BE2C (cell line): ENCODE measurements around the gene CSNK2A1.

Experiments used
- DNase-seq: peaks from one replicate; pipeline ENCODE4 v3.0.0-alpha.2; 2020
- H3K27me3 ChIP-seq: fragments of 250-450 bp; sonication (Bioruptor Pico); 2 replicates; pipeline ENCODE4 v1.5.1; 2020; ENCODE audit warnings: mild to moderate bottlenecking
- H3K36me3 ChIP-seq: fragments of 250-450 bp; sonication (Bioruptor Pico); 2 replicates; pipeline ENCODE4 v1.5.1; 2020; ENCODE audit warnings: mild to moderate bottlenecking
- H3K4me1 ChIP-seq: fragments of 250-450 bp; sonication (Bioruptor Pico); 2 replicates; pipeline ENCODE4 v1.5.1; 2020
- H3K4me3 ChIP-seq: 2 replicates; pipeline ENCODE4 v1.5.1; 2011; ENCODE audit warnings: low read depth, low read length
- H3K9me3 ChIP-seq: fragments of 250-450 bp; sonication (Bioruptor Pico); 2 replicates; pipeline ENCODE4 v1.5.1; 2020
- CTCF ChIP-seq: IDR thresholded peaks from 2 replicates; pipeline ENCODE4 v1.5.1; 2012; ENCODE audit warnings: mild to moderate bottlenecking, low read depth, low read length

The CSNK2A1 gene

GRCh38 chr20:568097-568652 is 24.6 kb upstream of the CSNK2A1 start:
- Histone ChIP-seq H3K4me3 (no peak overlapping the region), H3K9me3 (no peaks in the 10 kb centered on the region), H3K4me1 (no peaks in the 10 kb centered on the region), H3K36me3 (no peaks in the 10 kb centered on the region), H3K27me3 (no peaks in the 10 kb centered on the region; the same call in 1 of the 2 replicates)
- no peak for DNase-seq
- no peak for TF ChIP-seq CTCF

- Histone ChIP-seq H3K9me3 (no peaks in the 10 kb centered on the region), H3K27me3 (no peaks in the 10 kb centered on the region), H3K36me3 (no peaks in the 10 kb centered on the region), H3K4me1 (no peaks in the 10 kb centered on the region), H3K4me3 (no peak overlapping the region)
- DNase-seq: no peak
- no peak for TF ChIP-seq CTCF
These were observed 20.6 kb upstream of the CSNK2A1 start for GRCh38 chr20:564192-564591.

GRCh38 chr20:563187-563586 is 19.6 kb upstream of the CSNK2A1 start:
- TF ChIP-seq CTCF: no peak
- Histone ChIP-seq H3K27me3 (no peaks in the 10 kb centered on the region), H3K9me3 (no peaks in the 10 kb centered on the region), H3K4me1 (no peaks in the 10 kb centered on the region), H3K36me3 (no peaks in the 10 kb centered on the region), H3K4me3 (no peak overlapping the region)
- DNase-seq: no peak

GRCh38 chr20:562232-562897 is 18.8 kb upstream of the CSNK2A1 start:
- DNase-seq: no peak
- H3K27me3 ChIP-seq: no peaks in the 10 kb centered on the region
- no peaks in the 10 kb centered on the region for H3K9me3 ChIP-seq
- H3K4me3 ChIP-seq: no peak overlapping the region
- H3K4me1 ChIP-seq: no peaks in the 10 kb centered on the region
- TF ChIP-seq CTCF: no peak
- no peaks in the 10 kb centered on the region for H3K36me3 ChIP-seq

- Histone ChIP-seq H3K4me3 (no peak overlapping the region), H3K4me1 (no peaks in the 10 kb centered on the region), H3K27me3 (no peaks in the 10 kb centered on the region), H3K9me3 (no peaks in the 10 kb centered on the region), H3K36me3 (no peaks in the 10 kb centered on the region)
- peak; percentile 58 for DNase-seq
- TF ChIP-seq CTCF: peak; percentile 90
These were observed 18.0 kb upstream of the CSNK2A1 start for GRCh38 chr20:561437-562231.

- Histone ChIP-seq H3K9me3 (no peaks in the 10 kb centered on the region), H3K4me1 (no peaks in the 10 kb centered on the region), H3K4me3 (no peak overlapping the region), H3K27me3 (no peaks in the 10 kb centered on the region), H3K36me3 (no peaks in the 10 kb centered on the region)
- 0 out of 2 replicates have a peak, but pooled peaks have one; percentile 1 for TF ChIP-seq CTCF
- DNase-seq: no peak
These were observed 17.1 kb upstream of the CSNK2A1 start for GRCh38 chr20:560680-561079.
